Measurements from ENCODE around the gene DDX54. TPM values are rescaled to one million over a fixed set of nuclear protein-coding genes. Genes with fewer than 3 reads are reported as not detected.

Gene DDX54
- total RNA-seq, 1 experiment from 2014 or later: 151 TPM

DNA sequence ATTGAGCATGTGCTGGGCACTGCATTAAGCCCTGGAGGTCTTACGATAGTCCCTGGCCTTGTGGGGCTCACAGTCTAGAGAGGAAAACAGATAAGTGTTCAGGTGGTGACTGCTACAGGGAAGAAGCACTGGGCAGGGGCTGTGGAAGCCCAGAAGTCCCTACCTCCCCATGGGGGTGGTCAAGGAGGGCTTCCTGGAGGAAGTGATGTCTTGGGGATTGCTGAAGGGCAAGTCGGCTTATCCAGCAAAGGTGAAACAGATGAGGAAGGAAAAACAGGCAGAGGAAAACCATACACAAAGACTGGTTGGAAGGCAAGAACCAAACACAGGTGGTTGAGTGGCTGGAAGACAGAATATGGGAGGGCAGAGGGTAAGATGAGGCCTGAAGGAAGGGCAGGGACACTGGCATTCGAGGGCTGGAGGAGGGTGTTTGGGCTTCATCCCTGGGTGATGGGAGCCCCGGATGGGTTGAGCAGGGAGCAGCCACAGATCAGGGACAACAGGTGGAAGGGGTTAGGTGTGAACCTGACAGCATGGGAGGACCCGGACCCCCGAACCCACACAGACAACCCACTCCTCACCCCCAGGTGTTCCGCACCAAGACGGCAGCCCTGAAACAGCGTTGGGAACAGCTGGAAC, 33.0 kb downstream of the DDX54 start:
- H3K27me3 Mint-ChIP-seq (ENCODE audit: low read depth): peaks cover 63% of the 10 kb centered on the region
- H3K36me3 Mint-ChIP-seq: peaks cover 1% of the 10 kb centered on the region; the same call in 1 of the 2 replicates
- H3K9me3 Mint-ChIP-seq: peaks cover 2% of the 10 kb centered on the region
- ChIA-PET CTCF (interaction anchor here (0.7 to 7.3 kb wide), 26 partner anchors 9 to 273 kb away, joined by 3 to 181 read pairs (median 6); partner anchors contain the start of genes DDX54, RASAL1, RITA1 and SLC8B1), POLR2A (interaction anchor here (0.6 to 1.5 kb wide), 5 partner anchors 9 to 432 kb away, joined by 3 to 7 read pairs (median 3); no protein-coding TSS in a partner anchor)
- ATAC-seq: no peak
- TF ChIP-seq FOXP4 (CRISPR knock-in tag; IDR thresholded peaks at IDR 0.05) (no peak), ETV6 (CRISPR knock-in tag; IDR thresholded peaks at IDR 0.05) (no peak), ZNF138 (CRISPR knock-in tag; conservative IDR thresholded peaks at IDR 0.05) (no peak), IRF2 (CRISPR knock-in tag; IDR thresholded peaks at IDR 0.05; ENCODE audit: borderline replicate concordance, low read depth) (no peak), JUN (CRISPR knock-in tag; IDR thresholded peaks at IDR 0.05) (no peak), EMX1 (CRISPR knock-in tag; IDR thresholded peaks at IDR 0.05) (no peak), NR3C1 (CRISPR knock-in tag; conservative IDR thresholded peaks at IDR 0.05; ENCODE audit: low read depth) (no peak), JAZF1 (CRISPR knock-in tag; IDR thresholded peaks at IDR 0.05) (no peak)
- H3K4me3 Mint-ChIP-seq: peak overlapping the region; percentile 67
- DNase-seq (ENCODE audit: low spot score): no peak
- H3K4me1 Mint-ChIP-seq: peaks cover 21% of the 10 kb centered on the region
- H3K27ac Mint-ChIP-seq: no peak overlapping the region

- CTCF ChIA-PET: interaction anchor here (0.7 to 7.3 kb wide), 9 partner anchors 11 to 710 kb away, joined by 3 to 181 read pairs (median 13); partner anchors contain the start of gene RASAL1
- POLR2A ChIA-PET: interaction anchor here (0.7 kb wide), 1 partner anchor 12 kb away, joined by 3 read pairs; no protein-coding TSS in a partner anchor
- peaks cover 21% of the 10 kb centered on the region for H3K4me1 Mint-ChIP-seq
- H3K27ac Mint-ChIP-seq: no peak overlapping the region
- peaks cover 5% of the 10 kb centered on the region; the same call in 1 of the 2 replicates for H3K36me3 Mint-ChIP-seq
- 0 out of 2 replicates have a peak overlapping the region, but pooled peaks have one; percentile 9 for H3K4me3 Mint-ChIP-seq
- TF ChIP-seq JAZF1 (CRISPR knock-in tag; IDR thresholded peaks at IDR 0.05) (no peak), ESRRA (CRISPR knock-in tag; IDR thresholded peaks at IDR 0.05; ENCODE audit: borderline replicate concordance) (no peak), HMGA2 (CRISPR knock-in tag; IDR thresholded peaks at IDR 0.05) (no peak)
- TF ChIP-seq, protein P1, sequence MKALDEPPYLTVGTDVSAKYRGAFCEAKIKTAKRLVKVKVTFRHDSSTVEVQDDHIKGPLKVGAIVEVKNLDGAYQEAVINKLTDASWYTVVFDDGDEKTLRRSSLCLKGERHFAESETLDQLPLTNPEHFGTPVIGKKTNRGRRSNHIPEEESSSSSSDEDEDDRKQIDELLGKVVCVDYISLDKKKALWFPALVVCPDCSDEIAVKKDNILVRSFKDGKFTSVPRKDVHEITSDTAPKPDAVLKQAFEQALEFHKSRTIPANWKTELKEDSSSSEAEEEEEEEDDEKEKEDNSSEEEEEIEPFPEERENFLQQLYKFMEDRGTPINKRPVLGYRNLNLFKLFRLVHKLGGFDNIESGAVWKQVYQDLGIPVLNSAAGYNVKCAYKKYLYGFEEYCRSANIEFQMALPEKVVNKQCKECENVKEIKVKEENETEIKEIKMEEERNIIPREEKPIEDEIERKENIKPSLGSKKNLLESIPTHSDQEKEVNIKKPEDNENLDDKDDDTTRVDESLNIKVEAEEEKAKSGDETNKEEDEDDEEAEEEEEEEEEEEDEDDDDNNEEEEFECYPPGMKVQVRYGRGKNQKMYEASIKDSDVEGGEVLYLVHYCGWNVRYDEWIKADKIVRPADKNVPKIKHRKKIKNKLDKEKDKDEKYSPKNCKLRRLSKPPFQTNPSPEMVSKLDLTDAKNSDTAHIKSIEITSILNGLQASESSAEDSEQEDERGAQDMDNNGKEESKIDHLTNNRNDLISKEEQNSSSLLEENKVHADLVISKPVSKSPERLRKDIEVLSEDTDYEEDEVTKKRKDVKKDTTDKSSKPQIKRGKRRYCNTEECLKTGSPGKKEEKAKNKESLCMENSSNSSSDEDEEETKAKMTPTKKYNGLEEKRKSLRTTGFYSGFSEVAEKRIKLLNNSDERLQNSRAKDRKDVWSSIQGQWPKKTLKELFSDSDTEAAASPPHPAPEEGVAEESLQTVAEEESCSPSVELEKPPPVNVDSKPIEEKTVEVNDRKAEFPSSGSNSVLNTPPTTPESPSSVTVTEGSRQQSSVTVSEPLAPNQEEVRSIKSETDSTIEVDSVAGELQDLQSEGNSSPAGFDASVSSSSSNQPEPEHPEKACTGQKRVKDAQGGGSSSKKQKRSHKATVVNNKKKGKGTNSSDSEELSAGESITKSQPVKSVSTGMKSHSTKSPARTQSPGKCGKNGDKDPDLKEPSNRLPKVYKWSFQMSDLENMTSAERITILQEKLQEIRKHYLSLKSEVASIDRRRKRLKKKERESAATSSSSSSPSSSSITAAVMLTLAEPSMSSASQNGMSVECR (CRISPR knock-in tag; IDR thresholded peaks at IDR 0.05; ENCODE audit: borderline replicate concordance): no peak
- no peak for DNase-seq (ENCODE audit: low spot score)
- H3K27me3 Mint-ChIP-seq (ENCODE audit: low read depth): peaks cover 65% of the 10 kb centered on the region
- H3K9me3 Mint-ChIP-seq: peaks cover 6% of the 10 kb centered on the region
- no peak for ATAC-seq
These were observed 33.6 kb downstream of the DDX54 start for GRCh38 chr12:113151655-113152054.

- CTCF ChIA-PET: interaction anchor here (0.6 to 7.3 kb wide), 11 partner anchors 9 to 157 kb away, joined by 3 to 181 read pairs (median 5); partner anchors contain the start of genes DDX54, RASAL1 and RITA1
- Mint-ChIP-seq H3K27ac (no peak within 1 kb of the TSS), H3K4me1 (peaks cover 25% of the 10 kb centered on the region), H3K27me3 (ENCODE audit: low read depth) (peaks cover 51% of the 10 kb centered on the region), H3K36me3 (peaks cover 5% of the 10 kb centered on the region; the same call in 1 of the 2 replicates), H3K4me3 (peak within 1 kb of the TSS; percentile 52), H3K9me3 (peaks cover 6% of the 10 kb centered on the region)
- ATAC-seq: peak; percentile 79
- POLR2A ChIA-PET: interaction anchor here (1.5 kb wide), 1 partner anchor 14 kb away, joined by 4 read pairs; the partner anchor contains the start of gene RASAL1
- DNase-seq (ENCODE audit: low spot score): peak; percentile 93
- TF ChIP-seq ZNF512 (CRISPR knock-in tag; IDR thresholded peaks at IDR 0.05; ENCODE audit: borderline replicate concordance) (no peak), ETV6 (CRISPR knock-in tag; IDR thresholded peaks at IDR 0.05) (no peak), JAZF1 (CRISPR knock-in tag; IDR thresholded peaks at IDR 0.05) (no peak), ZNF121 (CRISPR knock-in tag; IDR thresholded peaks at IDR 0.05) (no peak), NFE2L1 (CRISPR knock-in tag; IDR thresholded peaks at IDR 0.05) (no peak), ZNF423 (CRISPR knock-in tag; IDR thresholded peaks at IDR 0.05) (no peak), SOX15 (CRISPR knock-in tag; IDR thresholded peaks at IDR 0.05) (no peak), USF1 (CRISPR knock-in tag; IDR thresholded peaks at IDR 0.05) (no peak), NFYB (CRISPR knock-in tag; conservative IDR thresholded peaks at IDR 0.05; ENCODE audit: low read depth) (no peak), ELF4 (CRISPR knock-in tag; IDR thresholded peaks at IDR 0.05; ENCODE audit: low read depth) (no peak)
- TF ChIP-seq, protein P2, sequence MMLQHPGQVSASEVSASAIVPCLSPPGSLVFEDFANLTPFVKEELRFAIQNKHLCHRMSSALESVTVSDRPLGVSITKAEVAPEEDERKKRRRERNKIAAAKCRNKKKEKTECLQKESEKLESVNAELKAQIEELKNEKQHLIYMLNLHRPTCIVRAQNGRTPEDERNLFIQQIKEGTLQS (CRISPR knock-in tag; conservative IDR thresholded peaks at IDR 0.05): no peak
These were observed 35.7 kb downstream of the DDX54 start, which contains the start of gene CFAP73 for GRCh38 chr12:113149361-113150150. Gene CFAP73 (plus strand): TSS chr12:113149724. CDS start chr12:113149858, 134 bp downstream.

Measured in WTC11 (cell line).